ENCODE measurements around the gene LRRC4B.
"Not testable (repeated sequence)": the region's sequence is repeated elsewhere in the genome, so short reads cannot be mapped to it uniquely, and the experiment has no call there.

Gene LRRC4B

GRCh38 chr19:50546527-50547221 lies 21.6 kb downstream of the LRRC4B start:
- Histone ChIP-seq H3K4me1 (ENCODE audit: control insufficient read depth, insufficient read depth, low read length) (no peaks in the 10 kb centered on the region), H3K36me3 (ENCODE audit: control insufficient read depth, insufficient read depth, low read length) (no peaks in the 10 kb centered on the region), H3K9ac (ENCODE audit: low read length) (no peak overlapping the region), H3K27me3 (ENCODE audit: control insufficient read depth, insufficient read depth, low read length) (peaks cover 4% of the 10 kb centered on the region), H3K4me3 (ENCODE audit: low read length) (no peak overlapping the region), H3K27ac (ENCODE audit: low read depth, low read length) (no peak overlapping the region)

GRCh38 chr19:50542943-50543342 lies 25.3 kb downstream of the LRRC4B start:
- H3K4me3 ChIP-seq (ENCODE audit: low read length) = no peak overlapping the region
- no peaks in the 10 kb centered on the region for H3K27me3 ChIP-seq (ENCODE audit: control insufficient read depth, insufficient read depth, low read length)
- no peaks in the 10 kb centered on the region for H3K4me1 ChIP-seq (ENCODE audit: control insufficient read depth, insufficient read depth, low read length)
- no peak overlapping the region for H3K9ac ChIP-seq (ENCODE audit: low read length)
- H3K36me3 ChIP-seq (ENCODE audit: control insufficient read depth, insufficient read depth, low read length) = no peaks in the 10 kb centered on the region
- no peak overlapping the region for H3K27ac ChIP-seq (ENCODE audit: low read depth, low read length)

GRCh38 chr19:50537769-50538230 lies 30.4 kb downstream of the LRRC4B start:
- H3K4me1 ChIP-seq (ENCODE audit: control insufficient read depth, insufficient read depth, low read length) = no peaks in the 10 kb centered on the region
- H3K36me3 ChIP-seq (ENCODE audit: control insufficient read depth, insufficient read depth, low read length) = no peaks in the 10 kb centered on the region
- H3K9ac ChIP-seq (ENCODE audit: low read length) = no peak overlapping the region
- H3K27me3 ChIP-seq (ENCODE audit: control insufficient read depth, insufficient read depth, low read length) = no peaks in the 10 kb centered on the region
- H3K27ac ChIP-seq (ENCODE audit: low read depth, low read length) = no peak overlapping the region
- H3K4me3 ChIP-seq (ENCODE audit: low read length) = no peak overlapping the region

DNA sequence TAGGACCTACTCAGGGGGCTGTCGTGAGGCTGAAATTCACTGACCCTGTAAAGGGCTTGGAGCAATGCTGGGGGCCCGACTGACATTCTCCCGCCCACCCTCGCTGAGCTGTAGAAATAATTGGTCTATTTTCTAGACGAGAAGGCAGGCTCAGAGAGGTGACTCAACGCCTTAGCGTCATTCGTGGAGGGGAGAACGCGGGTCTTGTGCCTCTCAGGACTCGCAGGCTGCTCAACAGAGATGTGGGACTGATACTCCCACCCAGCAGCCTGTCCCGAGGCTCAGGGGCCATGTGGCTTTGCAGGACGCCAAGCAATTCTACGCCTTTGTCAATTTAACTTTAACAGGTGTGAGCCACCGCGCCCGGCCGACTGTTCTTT lies 30.9 kb downstream of the LRRC4B start:
- Histone ChIP-seq H3K4me1 (ENCODE audit: control insufficient read depth, insufficient read depth, low read length) (no peaks in the 10 kb centered on the region), H3K36me3 (ENCODE audit: control insufficient read depth, insufficient read depth, low read length) (no peaks in the 10 kb centered on the region), H3K27me3 (ENCODE audit: control insufficient read depth, insufficient read depth, low read length) (no peaks in the 10 kb centered on the region), H3K27ac (ENCODE audit: low read depth, low read length) (no peak overlapping the region), H3K4me3 (ENCODE audit: low read length) (no peak overlapping the region), H3K9ac (ENCODE audit: low read length) (no peak overlapping the region)

DNA sequence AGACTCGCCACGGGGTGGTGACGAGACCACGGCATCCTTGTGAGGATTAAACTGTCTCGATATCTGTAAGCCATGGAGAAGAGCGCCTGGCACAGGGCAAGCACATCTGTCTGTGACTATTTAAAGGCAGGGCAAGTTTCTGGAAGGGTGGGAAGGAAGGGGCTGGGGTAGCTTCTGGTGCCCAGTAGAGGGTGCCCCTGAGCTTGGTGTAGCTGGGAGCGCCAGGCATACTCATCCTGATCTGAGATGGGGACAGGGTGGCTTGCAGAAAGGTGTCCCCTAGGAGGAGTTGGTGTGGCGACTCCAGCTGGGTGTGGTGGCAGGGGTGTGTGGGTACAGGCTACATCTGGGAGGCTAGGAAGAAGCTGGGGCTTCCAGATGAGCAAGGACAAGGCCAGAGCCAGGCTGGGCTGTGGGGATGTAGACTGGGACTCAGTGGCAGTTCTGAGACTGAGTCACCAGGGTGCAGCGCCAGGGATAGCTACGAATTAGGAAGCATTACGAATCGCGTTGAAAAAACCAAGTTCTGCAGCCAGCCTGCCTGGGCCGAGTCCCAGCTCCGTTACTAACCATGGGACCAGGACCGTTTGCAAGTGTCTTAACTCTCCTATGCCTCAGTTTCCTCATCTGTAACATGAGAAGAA lies 31.5 kb downstream of the LRRC4B start:
- Histone ChIP-seq H3K27me3 (ENCODE audit: control insufficient read depth, insufficient read depth, low read length) (no peaks in the 10 kb centered on the region), H3K27ac (ENCODE audit: low read depth, low read length) (no peak overlapping the region), H3K36me3 (ENCODE audit: control insufficient read depth, insufficient read depth, low read length) (no peaks in the 10 kb centered on the region), H3K9ac (ENCODE audit: low read length) (no peak overlapping the region), H3K4me1 (ENCODE audit: control insufficient read depth, insufficient read depth, low read length) (no peaks in the 10 kb centered on the region), H3K4me3 (ENCODE audit: low read length) (no peak overlapping the region)

- Histone ChIP-seq H3K9ac (ENCODE audit: low read length) (no peak overlapping the region), H3K27me3 (ENCODE audit: control insufficient read depth, insufficient read depth, low read length) (no peaks in the 10 kb centered on the region), H3K36me3 (ENCODE audit: control insufficient read depth, insufficient read depth, low read length) (no peaks in the 10 kb centered on the region), H3K4me1 (ENCODE audit: control insufficient read depth, insufficient read depth, low read length) (no peaks in the 10 kb centered on the region), H3K4me3 (ENCODE audit: low read length) (no peak overlapping the region), H3K27ac (ENCODE audit: low read depth, low read length) (no peak overlapping the region)
These were observed 32.5 kb downstream of the LRRC4B start for GRCh38 chr19:50535672-50536187.

DNA sequence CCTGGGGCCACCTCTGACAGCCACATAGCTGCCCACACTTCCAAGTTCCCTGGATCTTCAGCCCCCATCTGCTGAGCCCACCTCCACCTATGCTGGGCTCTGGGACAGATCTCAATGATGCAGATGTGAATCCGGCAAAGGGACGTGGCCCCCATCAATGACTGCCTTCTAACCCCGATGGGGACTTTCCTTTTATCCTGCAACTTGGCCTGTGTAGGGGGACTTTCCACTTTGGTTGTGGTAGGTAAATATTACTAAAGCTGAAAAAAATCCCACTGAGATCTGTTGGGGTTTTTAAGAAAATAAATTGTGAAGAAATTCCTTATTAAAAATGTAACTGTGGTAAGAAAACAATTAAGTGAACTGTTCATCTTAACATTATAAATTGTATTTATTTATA lies 33.8 kb downstream of the LRRC4B start:
- Histone ChIP-seq H3K4me3 (ENCODE audit: low read length) (no peak overlapping the region), H3K9ac (ENCODE audit: low read length) (no peak overlapping the region)

DNA sequence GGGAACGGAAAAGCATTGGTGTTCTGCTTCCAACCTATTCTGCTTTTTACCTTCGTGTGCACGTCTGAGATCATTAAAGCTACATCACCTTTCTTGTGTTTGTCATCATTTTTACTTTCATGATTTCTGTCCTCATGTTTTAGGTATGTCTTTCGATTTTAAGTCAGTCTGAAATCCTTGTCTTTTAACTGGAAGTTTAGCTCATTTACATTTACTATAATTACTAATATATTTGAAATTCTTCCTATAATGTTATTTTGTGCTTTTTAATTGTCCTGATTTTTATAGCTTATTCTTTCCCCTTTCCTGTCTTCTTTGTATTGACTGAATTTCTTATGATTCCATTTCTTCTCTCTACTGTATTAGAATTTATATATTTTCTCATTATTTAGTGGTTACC lies 35.3 kb downstream of the LRRC4B start:
- no peak overlapping the region for H3K4me3 ChIP-seq (ENCODE audit: low read length)
- no peaks in the 10 kb centered on the region for H3K4me1 ChIP-seq (ENCODE audit: control insufficient read depth, insufficient read depth, low read length)
- no peaks in the 10 kb centered on the region for H3K27me3 ChIP-seq (ENCODE audit: control insufficient read depth, insufficient read depth, low read length)
- H3K36me3 ChIP-seq (ENCODE audit: control insufficient read depth, insufficient read depth, low read length) = no peaks in the 10 kb centered on the region
- no peak overlapping the region for H3K27ac ChIP-seq (ENCODE audit: low read depth, low read length)
- H3K9ac ChIP-seq (ENCODE audit: low read length) = no peak overlapping the region

More for the DNA sequence above, 33.8 kb downstream of the LRRC4B start:
- Histone ChIP-seq H3K4me1 (ENCODE audit: control insufficient read depth, insufficient read depth, low read length) (no peaks in the 10 kb centered on the region), H3K36me3 (ENCODE audit: control insufficient read depth, insufficient read depth, low read length) (no peaks in the 10 kb centered on the region), H3K27ac (ENCODE audit: low read depth, low read length) (no peak overlapping the region), H3K27me3 (ENCODE audit: control insufficient read depth, insufficient read depth, low read length) (no peaks in the 10 kb centered on the region)

GRCh38 chr19:50531171-50531612 lies 37.0 kb downstream of the LRRC4B start:
- Histone ChIP-seq H3K27ac (ENCODE audit: low read depth, low read length) (no peak overlapping the region), H3K27me3 (ENCODE audit: control insufficient read depth, insufficient read depth, low read length) (no peaks in the 10 kb centered on the region), H3K4me1 (ENCODE audit: control insufficient read depth, insufficient read depth, low read length) (no peaks in the 10 kb centered on the region), H3K4me3 (ENCODE audit: low read length) (no peak overlapping the region), H3K9ac (ENCODE audit: low read length) (no peak overlapping the region), H3K36me3 (ENCODE audit: control insufficient read depth, insufficient read depth, low read length) (no peaks in the 10 kb centered on the region)

DNA sequence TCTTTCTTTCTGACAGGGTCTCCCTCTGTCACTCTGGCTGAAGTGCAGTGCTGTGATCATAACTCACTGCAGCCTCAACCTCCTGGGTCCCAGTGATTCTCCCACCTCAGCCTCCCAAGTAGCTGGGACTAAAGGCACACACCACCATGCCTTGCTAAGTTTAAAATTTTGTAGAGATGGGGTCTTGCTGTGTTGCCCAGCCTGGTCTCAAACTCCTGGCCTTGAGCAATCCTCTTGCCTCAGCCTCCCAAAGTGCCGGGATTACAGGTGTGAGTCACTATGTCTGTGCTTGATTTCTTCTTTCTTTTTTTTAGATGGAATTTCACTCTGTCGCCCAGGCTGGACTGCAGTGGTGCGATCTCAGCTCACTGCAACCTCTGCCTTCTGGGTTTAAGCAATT lies 40.2 kb downstream of the LRRC4B start:
- H3K4me3 ChIP-seq (ENCODE audit: low read length); H3K27ac ChIP-seq (ENCODE audit: low read depth, low read length); H3K27me3 ChIP-seq (ENCODE audit: control insufficient read depth, insufficient read depth, low read length); H3K4me1 ChIP-seq (ENCODE audit: control insufficient read depth, insufficient read depth, low read length); H3K9ac ChIP-seq (ENCODE audit: low read length); H3K36me3 ChIP-seq (ENCODE audit: control insufficient read depth, insufficient read depth, low read length): not testable (repeated sequence)

DNA sequence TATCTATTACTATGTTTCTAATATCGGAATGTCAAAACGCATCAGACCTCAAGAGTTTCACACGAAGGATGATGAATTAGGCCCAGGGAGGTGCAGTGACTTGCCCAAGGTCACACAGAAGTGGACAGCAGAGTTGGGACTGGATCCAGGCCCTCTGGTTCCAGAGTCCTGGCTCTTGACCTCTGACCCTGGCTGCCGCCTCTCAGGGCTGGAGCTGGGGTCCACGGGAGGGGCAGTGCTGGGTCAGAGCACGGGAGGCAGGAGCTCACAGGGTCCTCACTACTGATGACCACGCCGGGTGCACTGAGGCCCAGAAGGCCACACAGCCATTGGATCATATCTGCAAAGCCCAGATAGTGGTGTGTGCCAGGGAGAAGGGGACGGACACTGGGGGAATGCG lies 45.4 kb downstream of the LRRC4B start:
- Histone ChIP-seq H3K27me3 (ENCODE audit: control insufficient read depth, insufficient read depth, low read length) (peaks cover 3% of the 10 kb centered on the region), H3K27ac (ENCODE audit: low read depth, low read length) (no peak overlapping the region), H3K4me1 (ENCODE audit: control insufficient read depth, insufficient read depth, low read length) (no peaks in the 10 kb centered on the region), H3K36me3 (ENCODE audit: control insufficient read depth, insufficient read depth, low read length) (no peaks in the 10 kb centered on the region), H3K4me3 (ENCODE audit: low read length) (no peak overlapping the region), H3K9ac (ENCODE audit: low read length) (no peak overlapping the region)

DNA sequence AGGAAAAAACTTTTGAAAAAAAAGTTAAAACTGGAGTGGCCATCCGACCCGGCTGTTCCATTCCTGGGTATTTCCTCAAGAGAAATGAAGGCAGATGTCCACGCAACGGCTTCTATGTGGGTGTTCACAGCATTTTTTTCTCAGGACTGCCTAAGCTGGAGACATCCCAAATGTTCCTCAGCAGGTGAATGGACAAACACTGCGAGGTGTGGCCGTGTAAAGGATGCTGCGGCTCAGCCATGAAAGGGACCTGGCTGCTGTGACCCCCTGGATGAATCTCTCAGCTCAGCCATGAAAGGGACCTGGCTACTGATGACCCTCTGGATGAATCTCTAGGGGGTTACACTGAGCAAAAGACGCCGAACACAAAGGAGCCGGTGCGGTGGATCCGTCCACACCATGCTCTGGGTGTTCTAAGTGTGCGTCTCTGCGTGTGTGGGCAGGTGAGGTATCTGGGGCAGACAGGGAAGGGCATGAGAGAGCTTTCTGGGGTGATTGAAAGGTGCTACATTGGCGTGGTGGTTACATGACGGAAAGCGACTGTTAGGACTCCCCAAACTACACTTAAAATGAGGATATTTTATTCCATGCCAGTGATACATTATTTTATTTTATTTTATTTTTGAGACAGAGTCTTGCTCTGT lies 47.3 kb downstream of the LRRC4B start:
- no peak overlapping the region for H3K4me3 ChIP-seq (ENCODE audit: low read length)
- no peaks in the 10 kb centered on the region for H3K36me3 ChIP-seq (ENCODE audit: control insufficient read depth, insufficient read depth, low read length)
- no peak overlapping the region for H3K27ac ChIP-seq (ENCODE audit: low read depth, low read length)
- no peak overlapping the region for H3K9ac ChIP-seq (ENCODE audit: low read length)
- H3K27me3 ChIP-seq (ENCODE audit: control insufficient read depth, insufficient read depth, low read length) = peaks cover 1% of the 10 kb centered on the region
- H3K4me1 ChIP-seq (ENCODE audit: control insufficient read depth, insufficient read depth, low read length) = no peaks in the 10 kb centered on the region

All from rectal smooth muscle tissue (tissue), 1 donor.